BLaER1 treated with 17β-estradiol and CSF1 and Interleukin-3, amounts not matched to agents 10 nM and 100 nM (cell line): ENCODE results near the gene ARHGAP12.
A peak's percentile ranks its signal among the peaks of the same experiment; 100 is the strongest.

Experiments
- H3K27ac ChIP-seq, 11 experiments: shearing (Covaris generic); formaldehyde crosslinking; 2 replicates each; pipeline ENCODE4 v1.8.1; 2022
- H3K27me3 ChIP-seq, 11 experiments: shearing (Covaris generic); formaldehyde crosslinking; 2 replicates each; pipeline ENCODE4 v1.8.1; 2022
- H3K36me3 ChIP-seq, 11 experiments: shearing (Covaris generic); formaldehyde crosslinking; 2 replicates each; pipeline ENCODE4 v1.8.1; 2022
- H3K4me1 ChIP-seq, 10 experiments: shearing (Covaris generic); formaldehyde crosslinking; 2 replicates each; pipeline ENCODE4 v1.8.1; 2022
- H3K4me2 ChIP-seq, 11 experiments: shearing (Covaris generic); formaldehyde crosslinking; 2 replicates each; pipeline ENCODE4 v1.8.1; 2022
- H3K4me3 ChIP-seq, 10 experiments: shearing (Covaris generic); formaldehyde crosslinking; 2 replicates each; pipeline ENCODE4 v1.8.1; 2022
- H3K9ac ChIP-seq, 11 experiments: shearing (Covaris generic); formaldehyde crosslinking; 2 replicates each; pipeline ENCODE4 v1.8.1; 2022
- H3K9me3 ChIP-seq, 11 experiments: shearing (Covaris generic); formaldehyde crosslinking; replicated peaks in 1 of 11; 2 replicates each; pipeline ENCODE4 v1.8.1; 2022
- H4K20me1 ChIP-seq, 11 experiments: shearing (Covaris generic); formaldehyde crosslinking; 2 replicates each; pipeline ENCODE4 v1.8.1; 2022
- Cebpa-rat ChIP-seq, 11 experiments: shearing (Covaris generic); IDR thresholded peaks; 2 replicates each; pipeline ENCODE4 v1.8.1; 2022

Gene ARHGAP12

DNA sequence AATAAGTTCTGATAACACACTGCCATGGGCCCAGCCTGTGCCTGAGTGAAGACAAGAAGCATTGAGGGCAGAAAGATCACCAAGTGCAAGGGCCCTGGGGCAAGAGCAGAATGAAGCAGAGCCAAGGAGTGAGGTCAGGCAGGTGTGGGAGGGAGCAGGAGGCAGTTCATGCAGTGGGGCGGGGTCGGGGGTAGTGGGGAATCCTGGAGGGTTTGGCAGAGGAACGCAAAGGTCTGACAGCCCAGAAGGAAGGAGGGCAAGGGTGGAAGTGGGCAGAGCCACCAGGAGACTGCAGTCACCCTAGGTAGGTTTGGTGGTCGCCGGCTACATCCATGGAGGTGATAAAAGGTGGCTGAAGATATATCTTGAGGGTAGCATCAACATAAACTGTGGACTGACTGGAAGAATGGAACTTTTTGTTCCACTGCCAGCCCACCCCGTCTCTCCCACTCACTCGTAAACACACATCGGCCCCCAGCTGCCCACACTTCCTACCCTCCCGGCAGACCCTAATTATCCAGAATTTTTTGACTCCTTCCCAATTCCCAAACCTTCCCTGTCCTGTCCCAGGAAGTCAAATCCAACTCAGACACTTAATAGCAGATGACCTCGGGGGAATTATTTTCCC is 172.4 kb downstream of the ARHGAP12 start:
- H3K36me3 ChIP-seq = no peaks in the 10 kb centered on the region
- no peaks in the 10 kb centered on the region for H3K27me3 ChIP-seq
- H3K4me1 ChIP-seq = peaks cover 37 to 63% (median 51%) of the 10 kb centered on the region in 10 experiments
- no peaks in the 10 kb centered on the region for H4K20me1 ChIP-seq
- H3K27ac ChIP-seq = peak overlapping the region in 1 of 11 experiments; percentile 71; a peak in 1 of 22 replicates
- H3K4me3 ChIP-seq = no peak overlapping the region
- no peaks in the 10 kb centered on the region for H3K9me3 ChIP-seq
- H3K9ac ChIP-seq = no peak overlapping the region
- TF ChIP-seq Cebpa-rat (IDR thresholded peaks at IDR 0.05) = no peak
- no peak overlapping the region for H3K4me2 ChIP-seq
